ENCODE data around the gene SLC9A1.

DNA sequence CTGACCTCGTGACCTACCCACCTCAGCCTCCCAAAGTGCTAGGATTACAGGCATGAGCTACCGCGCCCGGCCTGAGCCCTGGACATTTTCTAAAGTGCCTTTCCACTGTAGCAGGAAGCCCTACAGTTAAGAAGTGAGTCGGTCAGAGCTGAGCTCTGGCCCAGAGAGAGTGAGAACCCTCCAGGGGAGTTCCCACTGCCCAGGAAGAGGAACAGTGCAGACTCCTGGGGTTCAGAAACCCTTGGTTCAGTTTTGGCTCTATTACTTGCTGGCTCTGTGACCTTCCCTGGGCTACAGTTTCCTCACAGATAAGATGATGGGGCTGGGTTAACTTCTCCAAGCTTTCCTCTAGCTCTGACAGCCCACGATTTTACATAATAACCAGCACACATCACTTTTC lies 20.9 kb downstream of the SLC9A1 start:
- TF ChIP-seq, protein P1, sequence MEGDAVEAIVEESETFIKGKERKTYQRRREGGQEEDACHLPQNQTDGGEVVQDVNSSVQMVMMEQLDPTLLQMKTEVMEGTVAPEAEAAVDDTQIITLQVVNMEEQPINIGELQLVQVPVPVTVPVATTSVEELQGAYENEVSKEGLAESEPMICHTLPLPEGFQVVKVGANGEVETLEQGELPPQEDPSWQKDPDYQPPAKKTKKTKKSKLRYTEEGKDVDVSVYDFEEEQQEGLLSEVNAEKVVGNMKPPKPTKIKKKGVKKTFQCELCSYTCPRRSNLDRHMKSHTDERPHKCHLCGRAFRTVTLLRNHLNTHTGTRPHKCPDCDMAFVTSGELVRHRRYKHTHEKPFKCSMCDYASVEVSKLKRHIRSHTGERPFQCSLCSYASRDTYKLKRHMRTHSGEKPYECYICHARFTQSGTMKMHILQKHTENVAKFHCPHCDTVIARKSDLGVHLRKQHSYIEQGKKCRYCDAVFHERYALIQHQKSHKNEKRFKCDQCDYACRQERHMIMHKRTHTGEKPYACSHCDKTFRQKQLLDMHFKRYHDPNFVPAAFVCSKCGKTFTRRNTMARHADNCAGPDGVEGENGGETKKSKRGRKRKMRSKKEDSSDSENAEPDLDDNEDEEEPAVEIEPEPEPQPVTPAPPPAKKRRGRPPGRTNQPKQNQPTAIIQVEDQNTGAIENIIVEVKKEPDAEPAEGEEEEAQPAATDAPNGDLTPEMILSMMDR (IDR thresholded peaks at IDR 0.05) = no peak
- TF ChIP-seq POLR2A (IDR thresholded peaks at IDR 0.05) = no peak
